HG02588 (cell line): ENCODE measurements around the gene PDZD2.

Experiments
- ATAC-seq: cut with Tn5 transposase; IDR thresholded peaks from one replicate; pipeline ENCODE4 v1.9.1; 2021; ENCODE audit warnings: mild to moderate bottlenecking, moderate library complexity; ENCODE audit not compliant: unreplicated experiment

The PDZD2 gene

DNA sequence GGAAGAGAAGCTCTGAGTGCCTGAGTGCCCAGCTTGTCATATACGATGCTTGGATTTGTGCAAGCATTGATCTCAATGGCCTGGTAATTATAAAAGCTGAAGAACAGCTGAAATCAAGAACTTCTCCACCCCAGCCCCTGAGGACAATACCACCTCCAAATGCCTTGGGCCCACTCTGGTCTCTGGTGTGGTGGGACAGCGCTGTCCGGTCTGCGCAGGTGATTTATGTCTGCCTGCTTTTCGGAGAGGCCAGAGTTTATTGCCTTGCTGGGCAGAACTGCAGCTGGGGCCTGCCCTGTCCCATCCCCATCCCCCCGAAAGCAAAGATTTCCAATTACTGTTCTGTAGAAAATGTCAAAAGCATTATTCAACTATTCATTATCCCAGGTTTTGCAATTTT, 1.1 kb upstream of the PDZD2 start:
- ATAC-seq = no peak

DNA sequence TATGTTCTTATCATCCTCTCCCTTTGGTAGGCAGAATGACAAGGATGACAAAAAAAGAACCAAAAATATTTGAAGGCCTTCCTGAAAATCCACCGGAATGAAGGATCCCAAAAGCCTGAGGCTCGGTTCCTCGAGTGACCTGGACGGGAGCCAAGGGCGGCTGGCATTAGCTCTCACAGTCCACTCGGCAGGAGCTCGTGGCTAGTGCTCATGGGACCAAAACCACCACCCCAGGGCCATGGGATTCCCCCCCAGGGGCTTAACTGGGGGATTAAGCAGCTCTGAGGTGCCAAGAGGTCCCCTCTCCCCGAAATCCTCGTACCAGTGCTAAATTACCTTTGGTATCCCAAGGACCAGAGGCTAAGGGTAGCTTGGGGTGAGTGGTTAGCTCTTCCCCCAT, 586 bp upstream of the PDZD2 start:
- ATAC-seq = peak; percentile 12

DNA sequence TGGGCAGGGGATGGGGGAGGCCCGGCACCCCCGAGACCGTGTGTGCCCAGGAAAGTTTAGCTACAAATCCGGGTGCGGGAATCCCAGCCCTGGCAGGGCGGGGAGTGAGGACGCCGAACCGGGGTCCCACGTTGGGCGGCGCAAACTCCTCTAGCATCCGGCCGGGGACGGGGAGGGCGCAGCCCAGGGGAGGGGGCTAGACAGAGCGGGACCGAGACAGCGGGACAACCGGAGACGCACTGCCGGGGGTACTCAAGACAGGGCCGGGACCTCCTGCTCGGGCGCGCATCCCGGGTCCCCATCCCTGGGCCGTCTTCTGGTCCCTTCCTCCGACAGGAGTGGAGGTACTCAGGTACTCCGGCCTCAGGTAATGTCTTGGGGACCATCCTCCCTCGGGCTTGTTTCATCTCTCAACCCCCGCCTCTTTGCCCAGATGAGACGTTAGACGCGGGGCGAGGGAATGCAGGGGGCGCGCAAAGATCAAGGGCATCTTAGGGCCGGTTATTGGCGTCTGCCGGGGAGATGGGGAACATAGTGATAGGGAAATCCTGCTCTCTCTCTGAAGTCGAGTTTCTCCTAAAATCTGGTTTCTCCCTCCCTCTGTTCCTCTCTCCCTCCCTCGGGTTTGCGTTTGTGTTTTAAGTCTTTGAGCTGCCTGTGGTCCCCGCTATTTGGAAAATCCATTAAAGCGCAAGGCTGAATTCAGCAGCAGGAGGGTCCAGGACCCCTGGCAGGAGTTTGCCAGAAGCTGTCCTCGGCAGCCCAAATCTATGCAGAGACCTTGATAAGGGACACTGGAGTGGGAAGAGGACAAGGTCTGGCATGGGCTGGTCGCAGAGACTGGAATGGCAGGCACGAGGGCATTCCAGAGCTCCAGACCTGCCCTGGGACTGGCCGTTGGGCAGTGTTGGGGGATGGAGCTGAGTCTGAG, 815 bp downstream of the PDZD2 start:
- no peak for ATAC-seq

DNA sequence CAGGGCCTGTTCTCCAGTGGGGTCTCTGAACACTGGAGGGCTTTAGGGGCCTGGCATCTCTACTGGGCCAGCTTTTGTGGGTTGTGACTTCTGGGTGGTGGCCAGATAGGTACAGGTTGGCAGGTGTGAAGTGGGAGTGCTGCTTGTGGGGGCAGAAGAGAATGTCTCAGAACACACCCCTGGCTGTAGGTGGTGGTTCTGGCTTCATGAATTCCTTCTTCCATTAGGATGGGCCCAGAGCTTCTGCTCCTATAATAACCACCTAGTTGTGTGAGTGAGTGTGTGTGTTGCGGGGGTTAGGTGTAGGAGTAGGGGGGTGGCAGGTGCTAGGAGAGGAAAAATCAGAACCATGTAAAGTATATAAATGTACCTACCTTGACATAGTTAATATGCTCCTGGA, 1.6 kb downstream of the PDZD2 start:
- no peak for ATAC-seq

DNA sequence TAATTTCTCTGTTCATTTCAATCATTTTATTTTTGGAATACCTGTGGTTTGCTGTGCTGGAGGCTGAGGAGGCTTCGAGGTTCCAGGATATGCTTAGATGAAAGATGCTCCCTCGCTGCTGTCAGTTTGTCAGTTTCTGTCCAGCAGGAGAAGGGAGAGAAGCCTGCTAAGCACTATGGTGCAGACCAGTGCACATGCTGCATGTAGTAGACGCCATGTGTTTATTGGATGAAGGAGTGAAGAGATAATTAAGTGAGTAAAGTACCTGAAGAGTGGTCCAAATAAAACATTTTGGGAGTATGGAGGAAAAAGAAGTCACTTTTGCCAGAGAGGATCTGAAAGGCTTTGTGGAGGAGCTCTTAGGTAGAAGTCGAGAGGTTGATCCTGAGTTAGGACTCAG, 2.1 kb downstream of the PDZD2 start:
- no peak for ATAC-seq

DNA sequence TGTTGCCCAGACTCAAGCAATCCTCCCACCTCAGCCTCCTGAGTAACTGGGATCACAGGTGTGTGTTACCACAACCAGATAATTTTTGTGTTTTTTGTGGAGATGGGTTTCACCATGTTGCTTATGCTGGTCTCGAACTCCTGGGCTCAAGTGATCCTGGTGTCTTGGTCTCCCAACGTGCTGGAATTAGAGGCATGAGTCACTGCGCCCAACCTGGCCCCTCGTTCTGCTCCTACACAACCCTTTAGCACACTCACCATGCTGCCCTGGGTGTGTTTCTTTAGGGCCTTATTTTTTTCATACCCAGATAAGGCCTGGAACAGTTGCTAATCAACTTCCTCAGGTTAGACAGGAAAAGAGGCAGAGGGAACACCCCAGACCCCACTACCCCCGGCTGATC, 2.6 kb downstream of the PDZD2 start:
- no peak for ATAC-seq

DNA sequence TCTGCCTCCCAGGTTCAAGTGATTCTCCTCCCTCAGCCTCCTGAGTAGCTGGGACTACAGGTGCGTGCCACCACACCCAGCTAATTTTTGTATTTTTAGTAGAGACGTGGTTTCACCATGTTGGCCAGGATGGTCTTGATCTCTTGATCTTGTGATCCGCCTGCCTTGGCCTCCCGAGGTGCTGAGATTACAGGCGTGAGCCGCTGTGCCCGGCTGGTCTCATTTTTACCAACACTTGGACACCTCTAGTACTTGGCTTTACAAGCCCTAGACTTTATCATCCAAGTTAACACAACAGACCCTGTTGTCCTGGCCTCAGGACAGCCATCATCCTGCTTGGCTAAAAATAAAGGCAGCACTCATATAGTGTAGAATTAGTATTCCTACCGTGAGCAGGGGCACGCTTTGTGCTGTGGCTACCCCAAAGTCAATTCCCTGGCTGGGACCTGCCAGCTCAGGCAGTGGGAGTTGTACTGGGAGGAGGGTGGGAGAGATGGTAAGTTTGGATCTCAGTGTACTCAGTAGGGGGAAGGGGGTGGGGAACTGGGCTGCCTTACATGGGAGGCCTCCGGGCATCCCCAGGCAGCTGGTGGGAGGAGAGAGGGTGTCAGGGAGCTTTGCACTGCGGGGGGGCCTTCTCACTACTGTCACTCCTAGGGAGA, 6.6 kb downstream of the PDZD2 start:
- ATAC-seq = no peak

DNA sequence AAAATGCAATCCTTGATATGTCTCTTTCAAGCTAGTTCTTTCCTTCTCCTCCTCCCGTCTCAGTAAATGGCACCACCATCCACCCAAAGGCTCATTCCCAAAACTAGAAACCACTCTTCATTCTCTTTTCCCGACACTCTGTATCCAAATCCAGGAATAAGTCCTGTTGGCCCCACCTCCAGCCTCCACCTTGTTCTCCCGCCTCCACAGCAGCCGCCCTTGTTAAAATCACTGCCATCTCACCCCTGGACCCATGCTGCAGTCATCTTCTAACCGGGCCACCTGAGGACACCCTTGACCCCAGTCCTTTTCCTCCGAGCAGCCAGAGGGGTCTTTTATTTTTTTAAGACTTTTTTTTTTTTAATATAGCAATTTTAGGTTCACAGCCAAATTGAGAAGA, 9.4 kb downstream of the PDZD2 start:
- ATAC-seq = no peak

DNA sequence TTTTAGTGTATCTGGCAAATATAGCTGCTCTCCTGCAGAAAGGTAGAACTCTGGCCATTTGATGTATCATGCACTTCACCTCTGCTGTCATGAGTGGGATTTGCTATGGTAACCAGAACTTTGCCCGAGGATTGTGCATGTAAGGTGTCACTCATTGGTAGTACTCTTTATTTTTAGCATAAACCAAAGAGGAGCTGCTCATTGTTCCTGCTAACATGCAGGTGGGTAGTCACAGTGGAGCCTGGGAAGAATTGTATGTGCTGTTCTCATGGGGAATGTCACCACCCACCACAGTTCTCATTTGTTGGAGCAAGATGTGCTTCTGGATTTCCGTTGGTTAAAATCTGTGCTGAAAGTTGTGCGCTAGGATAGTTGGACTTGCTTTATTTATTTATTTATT, 12.3 kb downstream of the PDZD2 start:
- ATAC-seq = no peak

DNA sequence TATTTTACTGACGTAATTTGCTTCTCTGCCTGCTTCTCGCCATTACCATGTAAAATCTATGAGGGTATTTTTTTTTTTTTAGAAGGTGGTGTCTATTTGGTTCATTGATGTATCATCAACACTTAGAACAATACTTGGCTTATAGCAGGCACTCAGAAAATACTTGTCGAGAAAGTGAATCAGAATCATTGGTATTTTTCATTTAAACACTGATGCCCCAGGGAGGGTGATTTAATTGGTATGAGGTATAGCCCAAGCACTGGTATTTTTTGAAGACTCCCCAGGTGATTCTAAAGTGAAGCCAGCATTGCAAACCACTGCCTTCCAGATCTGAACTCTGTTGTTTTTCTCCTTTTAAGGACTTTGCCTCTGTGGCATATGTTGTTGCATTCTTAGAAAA, 16.6 kb downstream of the PDZD2 start:
- no peak for ATAC-seq

DNA sequence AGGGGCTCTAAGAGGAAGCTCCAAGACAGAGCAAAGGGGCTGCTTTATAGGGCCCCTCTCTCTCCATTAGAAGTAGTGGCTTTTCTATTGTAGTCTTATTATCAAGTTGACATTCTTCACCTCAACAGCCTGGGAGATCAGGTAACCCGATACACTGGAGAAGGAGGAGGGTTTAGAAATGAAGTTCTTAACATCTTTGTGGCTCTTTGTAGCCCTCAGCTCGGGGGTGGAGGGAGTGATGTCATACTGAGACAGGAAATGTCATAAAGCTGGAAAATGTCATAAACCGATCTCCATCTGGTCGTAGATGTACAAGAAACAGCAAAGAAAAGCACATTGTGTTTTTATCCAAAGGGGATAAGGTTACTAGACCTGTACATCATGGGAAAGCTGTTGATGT, 17.9 kb downstream of the PDZD2 start:
- ATAC-seq = no peak

DNA sequence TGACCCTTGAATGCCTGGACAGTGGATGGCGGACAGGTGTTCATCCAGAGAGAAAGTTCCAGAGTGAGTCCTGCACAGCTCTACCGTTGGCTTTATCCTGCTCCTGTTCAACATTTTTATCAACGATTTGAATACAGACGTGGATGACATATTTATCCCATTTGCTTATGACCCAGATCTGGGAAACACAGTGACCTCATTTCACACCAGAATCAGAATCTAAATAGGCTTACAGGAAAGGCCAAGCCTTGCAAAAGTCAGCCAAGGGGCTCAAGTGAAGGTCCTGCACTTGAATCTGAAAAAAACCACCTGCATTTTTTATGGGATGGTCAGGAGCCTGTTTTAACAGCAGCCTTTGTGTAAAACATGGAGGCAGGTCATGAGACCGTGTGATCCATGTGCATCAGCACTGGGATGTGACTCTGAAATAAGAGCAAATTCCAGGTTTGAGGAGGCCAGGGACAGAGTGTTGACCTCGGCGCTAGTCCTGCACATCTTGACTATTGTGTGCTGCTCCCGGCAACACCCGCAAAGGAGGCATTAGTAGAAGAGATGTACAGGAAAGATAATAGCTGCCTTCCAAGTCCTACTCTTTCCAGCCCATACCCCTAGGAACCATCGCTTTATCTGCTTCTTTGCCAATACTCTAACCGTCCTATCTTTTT, 18.5 kb downstream of the PDZD2 start:
- no peak for ATAC-seq

DNA sequence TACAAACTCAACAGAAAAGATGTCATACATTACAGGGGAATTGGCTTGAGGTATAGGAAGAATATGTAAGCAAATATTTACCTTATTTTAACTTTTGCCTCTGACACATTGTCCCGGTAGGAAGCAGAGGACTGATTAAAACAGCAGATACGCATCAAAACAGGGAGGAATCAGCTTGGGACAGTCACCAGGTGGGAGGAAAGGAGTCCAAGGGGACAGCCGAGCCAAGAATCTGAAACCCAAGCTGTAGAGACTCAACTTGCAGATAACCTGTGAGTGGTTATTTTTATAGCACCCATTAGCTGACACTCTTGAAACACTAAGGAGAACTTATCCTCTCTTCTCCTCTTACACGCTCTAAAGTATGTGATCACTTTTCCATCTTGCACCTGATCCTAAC, 22.3 kb downstream of the PDZD2 start:
- ATAC-seq = no peak

DNA sequence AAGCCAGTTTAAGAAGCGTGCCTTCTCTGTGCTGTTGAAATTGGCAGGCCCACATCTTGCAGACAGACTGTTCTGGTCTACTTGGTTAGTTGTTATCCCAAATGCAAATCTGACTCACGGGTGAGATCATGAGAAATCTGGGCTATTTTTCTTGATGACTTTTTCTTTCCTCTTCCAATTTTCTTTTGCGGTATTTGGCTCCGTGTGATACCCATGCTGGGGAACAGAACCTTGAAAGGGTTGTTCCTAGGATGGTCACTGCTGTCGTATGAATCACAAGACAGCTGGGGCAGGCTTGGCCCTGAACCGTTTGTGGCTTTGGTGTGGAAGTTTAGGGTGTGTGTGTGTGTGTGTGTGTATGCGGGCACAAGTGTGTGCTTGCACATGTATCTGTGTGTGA, 24.6 kb downstream of the PDZD2 start:
- no peak for ATAC-seq

DNA sequence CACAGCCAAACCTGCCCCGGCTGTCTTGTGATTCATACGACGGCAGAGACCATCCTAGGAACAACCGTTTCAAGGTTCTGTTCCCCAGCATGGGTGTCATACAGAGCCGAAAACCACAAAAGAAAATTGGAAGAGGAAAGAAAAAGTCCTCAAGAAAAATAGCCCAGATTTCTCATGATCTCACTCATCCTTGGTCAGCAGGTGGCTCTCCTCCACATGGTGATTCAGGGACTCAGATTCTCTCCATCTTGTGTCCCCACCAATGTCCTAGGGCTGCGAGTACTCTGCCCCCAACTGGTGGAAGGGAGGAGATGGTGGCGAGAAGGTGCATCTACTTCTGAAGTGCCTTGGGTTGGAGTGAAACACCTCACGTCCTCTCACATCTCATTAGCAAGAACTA, 25.6 kb downstream of the PDZD2 start:
- ATAC-seq = no peak

DNA sequence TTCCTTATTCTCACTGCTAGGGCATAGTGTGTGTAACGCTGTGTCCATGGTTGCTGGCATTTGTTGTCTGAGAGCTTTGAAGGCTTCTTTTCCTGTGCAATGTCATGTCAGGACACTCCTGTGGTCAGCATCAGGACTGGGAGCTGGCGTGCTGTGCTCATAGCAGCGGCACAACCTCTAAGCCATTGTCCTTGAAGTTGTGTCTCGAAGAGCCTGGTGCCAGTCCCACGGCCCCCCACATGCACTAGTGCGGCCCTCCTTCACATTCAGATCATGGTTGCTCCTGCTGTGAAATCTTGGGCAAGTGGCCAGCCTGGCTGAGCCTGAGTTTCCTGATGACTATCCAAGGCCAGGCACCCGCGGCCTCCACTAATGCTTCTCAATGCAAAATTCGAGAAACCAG, 32.4 kb downstream of the PDZD2 start:
- ATAC-seq = no peak

DNA sequence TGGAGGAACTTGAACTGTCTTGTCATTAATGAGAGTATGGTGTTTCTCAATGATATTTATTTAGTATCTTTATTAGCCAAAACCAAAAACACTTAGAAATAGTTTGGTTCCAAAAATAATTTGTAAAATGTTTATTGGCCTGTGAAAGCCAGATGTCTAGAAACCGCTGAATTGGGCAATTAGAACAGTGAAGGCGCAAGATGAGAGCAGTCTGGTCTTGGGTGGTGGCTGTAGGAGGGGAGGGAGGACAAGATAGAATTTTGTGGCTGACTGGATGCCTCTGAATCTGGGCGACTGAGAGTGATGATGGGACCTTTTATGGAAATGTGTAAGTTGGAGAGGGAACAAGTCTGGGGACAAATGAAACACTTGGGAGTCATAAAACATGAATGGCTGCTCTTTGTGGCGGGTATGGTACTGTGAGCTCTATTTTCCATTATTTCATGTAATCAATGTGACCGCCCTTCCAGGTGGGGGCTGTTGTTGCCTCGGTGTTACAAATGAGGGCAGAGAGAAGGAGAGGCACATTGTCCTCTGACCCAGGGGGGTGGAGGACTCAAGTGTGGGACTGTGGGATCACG, 35.5 kb downstream of the PDZD2 start:
- no peak for ATAC-seq

DNA sequence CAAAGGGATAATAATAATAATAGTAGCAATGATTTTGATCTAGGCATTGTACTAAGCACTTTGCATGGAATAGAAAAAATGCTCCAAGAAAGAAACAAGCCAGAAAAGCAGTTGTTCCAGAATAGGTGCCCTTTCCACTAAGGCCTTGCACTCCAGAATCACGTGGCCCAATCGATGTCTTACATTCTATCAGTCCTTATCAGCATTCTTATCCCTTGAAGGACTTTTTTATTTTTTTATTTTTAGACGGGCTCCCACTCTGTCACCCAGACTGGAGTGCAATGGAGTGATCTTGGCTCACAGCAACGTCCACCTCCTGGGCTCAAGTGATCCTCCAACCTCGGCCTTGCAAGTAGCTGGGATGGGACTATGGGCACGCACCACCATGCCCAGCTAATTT, 36.5 kb downstream of the PDZD2 start:
- ATAC-seq = no peak

DNA sequence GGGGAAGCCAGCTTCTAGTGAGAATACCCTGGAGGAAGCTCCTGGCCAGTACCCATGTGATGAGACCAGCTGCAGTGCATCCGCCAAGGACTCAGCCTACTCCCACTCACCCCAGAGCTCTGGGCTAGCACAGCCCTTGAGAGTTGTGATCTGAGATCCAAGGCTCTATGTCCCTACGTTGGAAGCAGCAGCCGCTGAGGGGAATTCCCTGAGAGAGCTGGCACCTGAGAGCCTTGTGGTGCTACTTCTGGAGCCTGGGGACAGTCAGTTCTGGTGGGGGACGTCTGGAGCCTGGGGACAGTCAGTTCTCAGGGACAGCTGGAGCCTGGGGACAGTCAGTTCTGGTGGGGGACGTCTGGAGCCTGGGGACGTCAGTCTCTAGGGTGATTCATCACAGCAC, 39.2 kb downstream of the PDZD2 start:
- ATAC-seq = no peak

DNA sequence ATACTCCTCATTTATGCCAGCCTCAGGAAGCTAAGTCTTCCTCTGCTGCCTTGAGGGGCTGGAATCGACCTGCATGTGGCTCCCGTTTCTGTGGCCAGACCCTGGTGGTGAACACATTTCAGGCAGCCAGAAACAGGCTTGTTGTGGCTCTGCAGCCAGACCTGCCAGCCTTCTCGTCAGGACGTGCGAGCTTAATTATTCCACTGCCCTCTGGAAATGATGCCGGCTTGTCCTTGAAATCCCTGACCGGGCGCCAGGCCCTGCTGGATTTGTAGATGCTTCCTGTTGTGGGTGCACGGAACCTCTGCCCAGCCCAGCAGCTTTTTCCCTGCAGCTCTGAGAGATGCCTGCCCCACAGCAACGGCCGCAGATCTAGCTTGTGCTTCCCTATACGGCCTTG, 41.6 kb downstream of the PDZD2 start:
- no peak for ATAC-seq

DNA sequence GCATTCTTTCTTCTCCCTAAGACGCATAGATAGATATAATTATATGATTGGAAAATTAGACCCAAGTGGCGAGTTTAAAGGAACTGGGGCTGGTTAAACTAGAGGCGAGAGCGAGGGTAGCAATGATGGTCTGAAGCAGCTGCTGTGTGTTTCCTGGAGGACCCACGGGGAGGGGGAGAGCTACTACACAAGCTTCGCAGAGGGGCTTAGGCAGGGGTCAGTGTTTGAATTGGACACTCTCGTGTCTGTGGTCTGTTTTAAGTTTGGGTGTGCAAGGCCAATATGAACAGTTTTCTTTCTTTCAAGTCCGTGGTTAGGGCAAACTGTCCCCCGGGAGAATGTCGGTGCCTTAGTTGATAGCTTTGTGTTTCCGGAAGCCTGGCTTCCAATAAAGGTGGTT, 43.1 kb downstream of the PDZD2 start:
- ATAC-seq = no peak

DNA sequence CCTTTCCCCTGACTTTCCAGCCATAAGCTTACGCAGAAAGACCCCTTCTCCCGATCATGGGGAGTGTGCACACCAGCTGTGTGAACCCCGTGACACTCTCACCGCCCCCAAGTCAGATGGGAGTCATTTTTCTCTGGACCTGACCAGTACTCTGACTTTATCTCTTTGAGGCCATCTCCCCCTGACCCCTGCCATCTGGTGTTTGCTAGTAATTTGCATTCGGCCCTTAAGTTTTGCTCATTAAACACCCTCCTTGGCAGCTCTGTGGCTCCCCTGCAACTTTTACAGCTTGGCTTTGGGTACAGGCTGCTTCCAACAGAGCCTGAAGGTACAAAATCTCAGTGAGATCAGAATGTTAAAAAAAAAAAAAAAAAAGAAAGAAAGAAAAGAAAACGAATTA, 43.9 kb downstream of the PDZD2 start:
- ATAC-seq = no peak
